ENCODE data around the gene MTAP.
A peak's percentile ranks its signal among the peaks of the same experiment; 100 is the strongest.

MTAP gene

GRCh38 chr9:21852754-21853153 is 50.3 kb downstream of the MTAP start:
- DNase-seq (ENCODE audit: low read depth) = no peak

- DNase-seq (ENCODE audit: low read depth) = no peak
Observed at GRCh38 chr9:21853414-21853813, 51.0 kb downstream of the MTAP start.

- no peak for DNase-seq (ENCODE audit: low read depth)
Observed at GRCh38 chr9:21854119-21854518, 51.7 kb downstream of the MTAP start.

GRCh38 chr9:21854594-21854993 is 52.2 kb downstream of the MTAP start:
- DNase-seq (ENCODE audit: low read depth) = no peak

GRCh38 chr9:21856301-21857094 is 54.1 kb downstream of the MTAP start:
- DNase-seq (ENCODE audit: low read depth) = no peak

GRCh38 chr9:21862871-21863270 is 60.4 kb downstream of the MTAP start:
- DNase-seq (ENCODE audit: low read depth) = no peak

- DNase-seq (ENCODE audit: low read depth) = no peak
Observed at GRCh38 chr9:21864505-21864904, 62.1 kb downstream of the MTAP start.

- no peak for DNase-seq (ENCODE audit: low read depth)
Observed at GRCh38 chr9:21866302-21866701, 63.9 kb downstream of the MTAP start.

- no peak for DNase-seq (ENCODE audit: low read depth)
Observed at GRCh38 chr9:21871256-21871975, 69.0 kb downstream of the MTAP start.

- no peak for DNase-seq (ENCODE audit: low read depth)
Observed at GRCh38 chr9:21872696-21873095, 70.3 kb downstream of the MTAP start.

- DNase-seq (ENCODE audit: low read depth) = no peak
Observed at GRCh38 chr9:21873540-21874221, 71.2 kb downstream of the MTAP start.

GRCh38 chr9:21875893-21876292 is 73.5 kb downstream of the MTAP start:
- no peak for DNase-seq (ENCODE audit: low read depth)

GRCh38 chr9:21883642-21884041 is 81.2 kb downstream of the MTAP start:
- peak; percentile 3 for DNase-seq (ENCODE audit: low read depth)

GRCh38 chr9:21889673-21890072 is 87.2 kb downstream of the MTAP start:
- no peak for DNase-seq (ENCODE audit: low read depth)

- no peak for DNase-seq (ENCODE audit: low read depth)
Observed at GRCh38 chr9:21890696-21891095, 88.3 kb downstream of the MTAP start.

GRCh38 chr9:21901546-21901945 is 99.1 kb downstream of the MTAP start:
- DNase-seq (ENCODE audit: low read depth) = no peak

GRCh38 chr9:21902136-21902535 is 99.7 kb downstream of the MTAP start:
- DNase-seq (ENCODE audit: low read depth) = no peak

- no peak for DNase-seq (ENCODE audit: low read depth)
Observed at GRCh38 chr9:21903380-21903965, 101.0 kb downstream of the MTAP start.

GRCh38 chr9:21904371-21904770 is 101.9 kb downstream of the MTAP start:
- DNase-seq (ENCODE audit: low read depth) = no peak

- DNase-seq (ENCODE audit: low read depth) = no peak
Observed at GRCh38 chr9:21904776-21905175, 102.3 kb downstream of the MTAP start.

- DNase-seq (ENCODE audit: low read depth) = no peak
Observed at GRCh38 chr9:21906213-21906612, 103.8 kb downstream of the MTAP start.

- no peak for DNase-seq (ENCODE audit: low read depth)
Observed at GRCh38 chr9:21906881-21907280, 104.4 kb downstream of the MTAP start.
